Occipital lobe (tissue), 3 donors: ENCODE measurements around the gene TTC17. TPM values are rescaled to one million over a fixed set of nuclear protein-coding genes. Genes with fewer than 3 reads are reported as not detected.

Source experiments
- DNase-seq: peaks from one replicate; lab custom pipeline; 2025; lab: John Stamatoyannopoulos, UW
- small RNA-seq: library from RNA; depleted of rRNA; stranded (forward); fragments of <200 nt; gene quantifications from one replicate; pipeline ENCODE3, GENCODE V24; 2014
- total RNA-seq: library from RNA; depleted of rRNA; stranded (reverse); fragments of >200 nt; gene quantifications from one replicate; pipeline ENCODE4 v1.2.3, GENCODE V29; 2014

TTC17 gene
- total RNA-seq, 1 donor from 2014 or later: 109 TPM

DNA sequence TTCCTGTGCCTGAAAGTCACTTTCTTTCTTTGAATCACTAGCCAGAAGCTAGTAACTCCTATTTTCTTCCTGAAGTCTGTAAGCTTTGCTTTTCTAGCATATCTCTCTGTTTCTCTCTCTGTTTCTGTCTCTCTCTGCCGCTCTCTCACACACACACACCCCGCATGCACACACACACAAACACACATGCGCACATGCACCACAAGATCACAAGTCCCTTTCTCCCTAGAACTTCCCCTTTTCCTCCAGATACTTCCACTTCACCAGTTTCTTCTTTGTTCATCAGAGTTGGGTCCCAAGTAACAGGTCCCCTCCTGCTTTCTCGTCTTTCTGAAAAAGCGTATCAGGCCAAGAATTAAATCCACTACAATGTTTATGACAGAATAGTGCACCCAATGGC lies 173.3 kb downstream of the TTC17 start:
- DNase-seq: no peak

DNA sequence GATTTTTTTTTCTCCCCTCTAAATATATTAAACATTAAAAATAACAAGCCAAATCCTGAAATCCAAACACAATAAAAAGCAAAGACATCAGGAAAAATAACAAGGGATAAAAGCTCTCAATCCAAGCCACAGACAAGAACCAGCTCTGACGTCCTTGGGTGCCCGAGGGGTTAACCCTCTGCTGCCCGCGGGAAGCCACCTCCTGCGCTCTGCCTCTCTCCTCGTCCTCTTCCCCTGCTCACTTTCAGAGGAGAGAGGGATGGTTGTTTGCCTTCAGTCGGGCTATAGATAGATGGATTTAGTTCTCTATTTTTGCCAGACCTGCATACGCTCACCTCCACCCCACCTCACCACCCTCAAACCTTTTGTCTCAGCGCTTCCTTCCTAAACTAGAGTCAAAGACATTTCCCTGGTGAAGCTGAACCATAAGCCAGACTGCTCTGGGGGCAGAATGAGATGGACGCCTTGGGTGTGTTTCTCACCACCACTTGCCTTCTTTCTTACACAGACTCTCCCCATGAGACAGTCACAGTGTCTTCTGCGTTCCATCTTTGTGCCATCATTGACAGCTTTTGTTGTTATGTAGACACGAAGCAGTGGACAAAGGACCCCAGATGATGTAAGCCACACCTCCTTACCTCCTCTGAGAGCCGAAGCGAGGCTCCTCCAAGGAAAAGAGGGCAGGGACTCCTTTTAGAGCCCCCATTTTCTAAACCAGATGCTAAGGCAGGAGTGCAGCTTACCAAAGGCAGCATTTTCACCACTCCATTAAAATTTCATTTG lies 179.3 kb downstream of the TTC17 start:
- DNase-seq: no peak

DNA sequence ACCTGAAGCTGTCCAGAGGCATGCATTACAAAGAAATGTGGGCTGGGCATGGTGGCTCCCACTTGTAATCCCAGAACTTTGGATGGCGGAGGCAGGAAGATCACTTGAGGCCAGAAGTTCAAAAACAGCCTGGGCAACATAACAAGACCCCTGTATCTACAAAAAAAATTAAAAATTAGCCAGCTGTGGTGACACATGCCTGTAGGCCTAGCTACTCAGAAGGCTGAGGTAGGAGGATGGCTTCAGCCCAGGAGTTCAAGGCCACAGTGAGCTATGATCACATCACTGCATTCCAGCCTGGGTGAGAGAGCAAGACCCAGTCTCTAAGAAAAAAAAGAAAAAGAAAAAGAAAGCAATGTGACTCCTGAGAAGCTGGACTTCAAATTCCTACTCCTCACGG lies 183.3 kb downstream of the TTC17 start:
- DNase-seq: no peak

DNA sequence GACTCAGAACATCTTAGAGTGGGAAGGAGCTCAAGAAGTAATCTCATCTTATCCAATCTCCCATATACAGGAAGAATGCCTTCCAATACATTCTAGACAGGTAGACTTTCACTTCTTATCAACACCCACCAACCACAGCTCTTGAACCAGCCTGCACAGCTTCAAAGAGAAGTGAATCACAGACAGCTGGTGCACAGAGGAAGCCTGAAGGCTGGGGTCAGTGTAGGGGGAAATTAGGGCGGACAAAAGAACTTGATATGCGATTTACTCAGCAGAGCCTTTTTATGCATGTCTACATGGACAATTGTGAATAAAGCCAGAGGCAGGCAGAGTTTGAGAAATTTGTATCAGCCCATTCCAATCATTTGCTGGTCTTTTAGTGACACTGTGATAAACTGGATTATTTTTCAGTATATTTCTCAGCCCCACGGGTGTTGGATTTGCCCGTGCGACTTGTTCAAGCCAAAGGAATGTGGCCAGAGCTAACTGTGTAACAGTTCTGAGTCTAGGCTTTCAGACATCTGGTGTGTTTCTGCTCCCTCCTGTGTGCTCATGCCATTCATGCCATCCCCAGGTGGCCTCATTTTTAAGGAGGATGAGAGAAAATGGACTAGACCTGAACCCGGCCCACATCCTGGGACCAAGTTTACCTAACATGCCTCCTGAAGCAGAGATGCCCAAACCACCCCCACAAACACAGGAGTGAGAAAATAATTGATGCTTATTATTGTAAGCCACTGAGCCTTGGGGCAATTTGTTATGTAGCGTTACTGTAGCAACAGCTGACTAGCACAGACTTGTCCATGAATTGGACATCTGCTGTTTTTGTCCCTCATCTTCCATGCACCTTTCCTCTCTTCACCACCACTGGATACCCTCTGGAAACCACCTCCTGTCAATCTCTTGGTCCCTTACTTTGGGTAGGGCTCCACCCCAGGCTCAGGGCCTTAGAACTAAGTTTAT lies 184.3 kb downstream of the TTC17 start:
- no peak for DNase-seq

Small RNA genes within 50 kb of the gene (small RNA-seq; reads per million reads assigned to genes)
- gene RF00019: not detected
- gene RN7SKP287: not detected

Other genes starting within 250 kb of the TTC17 start
- gene API5, start 46.9 kb upstream of the TTC17 start, total RNA-seq: 112 TPM